GM12878 (cell line): ENCODE results near the gene FDXR. TPM values are rescaled to one million over a fixed set of nuclear protein-coding genes. Genes with fewer than 3 reads are reported as not detected.

Source experiments
- ATAC-seq: fragments of 200-7000 bp; cut with Tn5 transposase; 3 replicates; pipeline ENCODE4 v1.9.1; 2020; ENCODE audit warnings: mild to moderate bottlenecking, moderate library complexity
- BruUV-seq: library from RNA; stranded (reverse); fragments of 400-500 nt; replicated peaks from 2 replicates; lab custom pipeline; 2021; lab: Mats Ljungman, UMichigan
- CTCF ChIA-PET: fragments of 300-600 bp; sonication (Branson Sonifier 250); formaldehyde crosslinking; extraction: SDS; loops from one replicate; lab custom pipeline; 2021; ENCODE audit warnings: inconsistent platforms; lab: Yijun Ruan, JAX
- POLR2A ChIA-PET: fragments of 350-600 bp; formaldehyde crosslinking; extraction: SDS; loops from one replicate; lab custom pipeline; 2021; ENCODE audit warnings: inconsistent platforms; lab: Charles Lee
- RAD21 ChIA-PET: fragments of 300-600 bp; sonication (Branson Sonifier 250); formaldehyde crosslinking; loops from one replicate; lab custom pipeline; 2023; ENCODE audit warnings: antibody characterized with exemption; ENCODE audit not compliant: unreplicated experiment; lab: Charles Lee
- SMC1A ChIA-PET: fragments of 300-600 bp; sonication (Branson Sonifier 250); formaldehyde crosslinking; loops from one replicate; lab custom pipeline; 2023; ENCODE audit not compliant: unreplicated experiment, uncharacterized antibody; lab: Charles Lee
- DNase-seq: peaks from one replicate; pipeline ENCODE4 v3.0.0-alpha.2; 2011; ENCODE audit warnings: low read depth, low spot score
- FAIRE-seq: peaks from 3 replicates; lab custom pipeline; 2011; peaks lifted over from hg19 to GRCh38; lab: Jason Lieb, UNC
- H2AFZ ChIP-seq: 2 replicates; pipeline ENCODE4 v1.6.0; 2011; ENCODE audit warnings: low read depth, low read length, control low read depth; ENCODE audit not compliant: control insufficient read depth
- H3K27ac ChIP-seq: 2 replicates; pipeline ENCODE4 v1.5.1; 2011; ENCODE audit warnings: control low read depth; ENCODE audit not compliant: control insufficient read depth, insufficient read depth
- H3K27me3 ChIP-seq, 2 experiments: replicated peaks in 1 of 2; 2 replicates each; pipeline versions ENCODE4 v1.6.0 to v1.6.1; 2011; ENCODE audit warnings: low read length in 1 of 2; ENCODE audit not compliant: control insufficient read depth in 2 of 2, insufficient read depth in 2 of 2
- H3K36me3 ChIP-seq, 2 experiments: 2 replicates each; pipeline ENCODE4 v1.5.1; 2011; ENCODE audit warnings: low read length in 1 of 2; ENCODE audit not compliant: control insufficient read depth in 2 of 2, insufficient read depth in 2 of 2
- H3K4me1 ChIP-seq: 2 replicates; pipeline ENCODE4 v1.6.1; 2011; ENCODE audit warnings: mild to moderate bottlenecking, low read length, moderate library complexity, mixed read lengths; ENCODE audit not compliant: control insufficient read depth, insufficient read depth
- H3K4me2 ChIP-seq: 2 replicates; pipeline ENCODE4 v1.6.0; 2011; ENCODE audit warnings: control low read depth; ENCODE audit not compliant: control insufficient read depth, insufficient read depth
- H3K4me3 ChIP-seq: fragments of 200-600 bp; sonication (generic); 2 replicates; pipeline ENCODE4 v1.5.1; 2016
- H3K79me2 ChIP-seq: 2 replicates; pipeline ENCODE4 v1.6.0; 2011; ENCODE audit warnings: low read length; ENCODE audit not compliant: control insufficient read depth, insufficient read depth
- H3K9ac ChIP-seq: 2 replicates; pipeline ENCODE4 v1.8.0; 2011; ENCODE audit warnings: low read length, control low read depth, mixed read lengths; ENCODE audit not compliant: control insufficient read depth, insufficient read depth
- H3K9me3 ChIP-seq: replicated peaks from 3 replicates; pipeline ENCODE4 v1.5.1; 2011; ENCODE audit warnings: mild to moderate bottlenecking, low read length; ENCODE audit not compliant: control insufficient read depth, insufficient read depth
- H4K20me1 ChIP-seq: 2 replicates; pipeline ENCODE4 v1.6.0; 2011; ENCODE audit not compliant: control insufficient read depth, insufficient read depth
- CUX1 ChIP-seq: IDR thresholded peaks from 2 replicates; pipeline ENCODE4 v1.6.1; 2012; ENCODE audit warnings: improper control_type of control experiment, low read depth, low read length; ENCODE audit not compliant: insufficient replicate concordance
- EZH2 ChIP-seq: IDR thresholded peaks from 2 replicates; pipeline ENCODE4 v1.6.1; 2012; ENCODE audit warnings: low read depth, mild to moderate bottlenecking, control low read depth, inconsistent platforms, low read length, borderline replicate concordance; ENCODE audit not compliant: control insufficient read depth
- ZNF24 ChIP-seq: fragments of 450-650 bp; IDR thresholded peaks from 2 replicates; pipeline ENCODE4 v1.6.1; 2017; ENCODE audit warnings: antibody characterized with exemption, mild to moderate bottlenecking
- ZSCAN29 ChIP-seq: fragments of 450-650 bp; IDR thresholded peaks from 2 replicates; pipeline ENCODE4 v1.6.1; 2017; ENCODE audit warnings: mild to moderate bottlenecking, moderate library complexity
- WGBS: methylation state at CpG from one replicate; pipeline ENCODE4 v1.1.6; 2016; ENCODE audit warnings: low lambda C conversion rate; ENCODE audit not compliant: insufficient replicate concordance, insufficient coverage; ENCODE audit errors: missing lambda C conversion rate; 5-methylcytosine and 5-hydroxymethylcytosine counted together
- in situ Hi-C: fragments of 300-500 bp; cut with MboI; formaldehyde crosslinking; loops from 9 replicates; pipeline ENCODE4 v1.14.3; 2018; ENCODE audit warnings: mixed read lengths
- intact Hi-C: fragments of 100-400 bp; cut with micrococcal nuclease; formaldehyde crosslinking; loops from one replicate; pipeline ENCODE4 v1.14.2; 2022; ENCODE audit not compliant: unreplicated experiment
- polyA plus RNA-seq, 11 experiments: library from polyadenylated mRNA; depleted of rRNA in 4 of 11; unstranded in 6 of 11; stranded (reverse) in 5 of 11; fragments of >200 nt; fragmentation: Nextera tagmentation in 4 of 11; fragmentation: Illumina TruSeq in 1 of 11; extraction: Ambion mirVana in 4 of 11; extraction: Trizol in 1 of 11; gene quantifications; 1 replicate in 1 of 11; 2 replicates in 10 of 11; pipeline versions ENCODE4 v1.2.1 to v1.2.3, GENCODE V29; 2011 to 2016; ENCODE audit warnings: inconsistent platforms in 2 of 11, missing spikeins in 2 of 11, low read depth in 1 of 11
- total RNA-seq, 4 experiments: library from RNA; depleted of rRNA in 3 of 4; stranded (reverse); fragments of >200 nt in 3 of 4; fragmentation: Illumina TruSeq in 1 of 4; extraction: Trizol in 1 of 4; gene quantifications; 2 replicates each; pipeline versions ENCODE4 v1.2.1 to v1.2.3, GENCODE V29; 2013 to 2021

FDXR gene
- total and polyA plus RNA-seq, 10 of the 15 experiments (the other 5 are each of a cell fraction or from before 2014, with no cell fraction given), result 0.85 to 162 (median 48.2) TPM

GRCh38 chr17:74853669-74854068, 19.1 kb downstream of the FDXR start:
- BruUV-seq, result no TSS peak
- Histone ChIP-seq H3K9ac (no peak overlapping the region), H3K9me3 (no peaks in the 10 kb centered on the region)
- POLR2A ChIA-PET, result interaction anchor here (0.7 kb wide), 1 partner anchor 9 kb away, joined by 3 read pairs; no protein-coding TSS in a partner anchor
- no peak for TF ChIP-seq ZSCAN29
- no peak for TF ChIP-seq ZNF24
- no peak for TF ChIP-seq EZH2
- no peak for TF ChIP-seq CUX1
- TF ChIP-seq, all 136 proteins: peak for 0
- Histone ChIP-seq H3K4me3 (no peak overlapping the region), H4K20me1 (no peaks in the 10 kb centered on the region), H3K4me2 (no peak overlapping the region), H3K27ac (no peak overlapping the region), H3K36me3 (no peaks in the 10 kb centered on the region), H2AFZ (no peak overlapping the region), H3K27me3 (peaks cover 1 to 3% of the 10 kb centered on the region in 2 experiments), H3K4me1 (no peaks in the 10 kb centered on the region), H3K79me2 (no peaks in the 10 kb centered on the region)
- DNase-seq (no peak), FAIRE-seq (no peak), ATAC-seq (no peak)
- intact Hi-C loops (no loop called here), in situ Hi-C loops (no loop called here)
- RAD21 ChIA-PET, result no interaction called here
- CTCF ChIA-PET, result no interaction called here
- SMC1A ChIA-PET, result no interaction called here
- 36% methylated on average over 8 of the region's 8 CpGs for whole genome bisulfite sequencing
